Activated T-helper 9 cell treated with anti-CD3 and anti-CD28 coated beads, Interleukin-2, amount 50 U/mL, for 16 hours (primary cell): ENCODE measurements around the gene UBE2K.
"Not testable (repeated sequence)": the region's sequence is repeated elsewhere in the genome, so short reads cannot be mapped to it uniquely, and the experiment has no call there.

Experiments
- DNase-seq: peaks from one replicate; pipeline ENCODE4 v3.0.0-alpha.2; 2020; ENCODE audit warnings: low read depth

The UBE2K gene

DNA sequence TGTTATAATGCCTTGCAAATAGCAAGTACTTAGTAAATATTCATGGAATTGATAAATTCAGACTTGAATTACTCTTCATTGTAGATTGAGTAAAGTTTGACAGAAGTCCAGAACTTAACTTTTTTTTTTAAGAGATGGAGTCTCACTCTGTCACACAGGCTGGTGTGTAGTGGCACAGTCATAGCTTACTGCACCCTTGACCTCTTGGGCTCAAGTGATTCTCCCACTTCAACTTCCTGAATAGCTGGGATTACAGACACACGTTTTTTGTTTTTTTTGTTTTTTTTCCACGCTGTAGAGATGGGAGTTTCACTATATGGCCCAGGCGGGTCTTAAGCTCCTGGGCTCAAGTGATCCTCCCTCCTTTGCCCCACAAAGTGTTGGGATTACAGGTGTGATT, 32.1 kb downstream of the UBE2K start:
- DNase-seq = no peak

DNA sequence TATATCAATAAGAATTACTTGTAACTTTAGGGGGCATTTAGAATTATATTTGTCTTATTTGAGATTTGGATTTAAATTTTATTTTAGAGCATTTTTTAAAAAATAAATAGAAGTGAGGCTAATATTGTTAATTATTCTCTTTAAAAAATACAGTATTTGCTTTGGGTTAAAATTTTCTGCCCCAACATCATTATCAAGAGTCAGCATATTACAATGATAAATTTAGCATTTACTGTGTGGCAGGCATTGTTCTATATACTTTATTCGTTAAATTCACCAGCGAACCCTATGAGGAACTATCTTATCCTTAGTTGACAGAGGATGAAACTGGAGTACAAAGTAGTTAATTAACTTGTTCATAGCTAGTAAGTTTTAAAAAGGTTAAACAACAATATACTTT, 34.0 kb downstream of the UBE2K start:
- no peak for DNase-seq

DNA sequence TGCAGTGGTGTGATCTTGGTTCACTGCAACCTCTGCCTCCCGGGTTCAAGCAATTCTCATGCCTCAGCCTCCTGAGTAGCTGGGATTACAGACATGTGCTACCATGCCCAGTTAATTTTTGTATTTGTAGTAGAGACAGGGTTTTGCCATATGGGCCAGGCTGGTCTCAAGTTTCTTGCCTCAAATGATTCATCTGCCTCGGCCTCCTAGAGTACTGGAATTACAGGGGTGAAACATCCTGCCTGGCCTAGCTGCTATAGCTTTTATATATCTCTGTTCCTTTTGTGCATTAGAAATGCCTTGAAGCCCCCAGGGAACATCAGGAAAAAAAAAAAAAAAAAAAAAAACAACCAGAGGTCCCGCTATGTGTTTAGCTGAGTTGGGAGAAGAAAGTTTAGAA, 34.8 kb downstream of the UBE2K start:
- no peak for DNase-seq

DNA sequence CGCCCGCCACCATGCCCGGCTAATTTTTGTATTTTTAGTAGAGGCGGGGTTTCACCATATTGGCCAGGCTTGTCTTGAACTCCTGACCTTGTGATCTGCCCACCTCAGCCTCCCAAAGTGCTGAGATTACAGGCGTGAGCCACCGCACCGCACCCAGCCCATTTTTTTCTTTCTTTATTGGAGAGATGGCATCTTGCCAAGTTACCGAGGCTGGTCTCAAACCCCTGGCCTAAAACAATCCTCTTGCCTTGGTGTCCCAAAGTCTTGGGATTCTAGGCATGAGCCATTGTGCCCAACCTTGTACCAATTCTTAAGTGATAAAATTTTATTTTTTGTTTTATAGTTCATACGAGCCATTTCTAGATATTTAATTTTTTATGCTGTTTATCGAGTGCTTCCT, 41.7 kb downstream of the UBE2K start:
- not testable (repeated sequence) for DNase-seq

DNA sequence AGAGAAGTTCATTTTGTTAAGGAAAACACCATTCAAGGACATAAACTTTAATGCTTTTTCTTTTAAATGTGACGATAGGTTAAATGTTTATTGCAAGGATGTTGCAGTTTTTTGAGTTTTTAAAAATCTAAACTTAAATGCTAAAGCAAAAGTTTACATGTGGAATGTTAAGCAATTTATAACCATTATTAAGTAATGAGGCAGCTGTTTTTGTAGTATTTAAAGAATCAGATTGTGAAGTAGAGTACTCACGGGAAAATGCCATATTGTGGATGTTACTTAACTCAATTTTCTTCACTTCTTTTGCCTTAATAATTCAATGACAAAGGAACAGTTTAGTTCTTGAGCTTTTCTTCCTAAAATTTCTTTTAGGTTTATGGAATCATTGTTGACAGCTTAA, 43.5 kb downstream of the UBE2K start:
- no peak for DNase-seq

DNA sequence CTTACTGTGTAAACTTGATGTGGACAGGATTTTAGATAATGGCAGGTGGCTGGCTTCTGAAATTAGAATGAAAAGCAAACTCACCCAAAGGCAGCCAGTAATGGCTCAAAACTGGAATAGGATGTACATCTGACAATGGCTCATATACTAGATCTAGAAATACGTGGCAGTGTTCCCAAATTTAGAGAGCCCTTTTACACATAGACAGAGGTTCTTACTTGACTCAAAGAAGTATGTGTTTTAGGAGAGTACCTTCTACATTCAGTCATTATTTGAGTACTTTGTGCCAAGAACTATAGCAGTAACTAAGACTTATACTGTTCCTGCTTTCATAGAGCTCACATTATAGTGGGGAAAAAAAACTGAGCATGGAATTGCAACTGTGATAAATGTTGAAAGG, 48.0 kb downstream of the UBE2K start:
- no peak for DNase-seq

DNA sequence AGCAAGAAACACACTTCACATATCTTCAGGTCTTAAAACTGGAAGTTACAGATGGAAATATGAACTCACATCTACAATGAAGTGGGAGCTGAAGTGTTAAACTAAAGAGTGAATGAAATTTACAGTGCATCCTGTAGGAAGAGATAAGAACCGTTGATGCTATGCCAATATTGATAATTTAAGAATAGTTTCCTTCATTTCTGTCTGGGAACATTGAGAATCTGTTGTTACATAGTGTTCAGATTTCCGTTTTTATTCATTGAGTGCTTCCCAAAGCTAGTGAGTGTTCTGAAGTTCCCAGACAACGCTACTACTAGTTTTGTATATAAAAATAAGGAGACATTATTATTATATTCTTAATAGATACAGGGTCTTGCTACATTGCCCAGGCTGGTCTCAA, 52.3 kb downstream of the UBE2K start:
- DNase-seq = no peak

GRCh38 chr4:39754309-39754708, 56.4 kb downstream of the UBE2K start:
- DNase-seq = no peak

- DNase-seq = no peak
These were observed 58.2 kb downstream of the UBE2K start for GRCh38 chr4:39756159-39756558.

DNA sequence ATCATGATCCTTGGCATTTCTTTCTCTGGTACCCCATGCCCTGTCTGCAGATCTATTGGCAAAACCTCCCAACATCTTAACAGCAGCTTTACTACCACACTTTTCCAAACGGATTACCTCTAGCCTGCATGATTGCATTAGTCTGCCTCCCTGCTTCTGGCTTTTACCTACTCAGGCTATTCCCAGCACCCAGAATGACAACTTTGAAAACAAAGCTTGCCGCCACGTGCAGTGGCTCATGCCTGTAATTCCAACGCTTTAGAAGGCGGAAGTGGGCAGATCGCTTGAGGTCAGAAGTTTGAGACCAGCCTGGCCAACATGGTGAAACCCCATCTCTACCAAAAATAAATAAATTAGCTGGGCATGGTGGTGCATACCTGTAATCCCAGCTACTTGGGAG, 60.2 kb downstream of the UBE2K start:
- no peak for DNase-seq

- DNase-seq = no peak
These were observed 61.6 kb downstream of the UBE2K start for GRCh38 chr4:39759569-39759968.

GRCh38 chr4:39761005-39761667, 63.2 kb downstream of the UBE2K start:
- no peak for DNase-seq

DNA sequence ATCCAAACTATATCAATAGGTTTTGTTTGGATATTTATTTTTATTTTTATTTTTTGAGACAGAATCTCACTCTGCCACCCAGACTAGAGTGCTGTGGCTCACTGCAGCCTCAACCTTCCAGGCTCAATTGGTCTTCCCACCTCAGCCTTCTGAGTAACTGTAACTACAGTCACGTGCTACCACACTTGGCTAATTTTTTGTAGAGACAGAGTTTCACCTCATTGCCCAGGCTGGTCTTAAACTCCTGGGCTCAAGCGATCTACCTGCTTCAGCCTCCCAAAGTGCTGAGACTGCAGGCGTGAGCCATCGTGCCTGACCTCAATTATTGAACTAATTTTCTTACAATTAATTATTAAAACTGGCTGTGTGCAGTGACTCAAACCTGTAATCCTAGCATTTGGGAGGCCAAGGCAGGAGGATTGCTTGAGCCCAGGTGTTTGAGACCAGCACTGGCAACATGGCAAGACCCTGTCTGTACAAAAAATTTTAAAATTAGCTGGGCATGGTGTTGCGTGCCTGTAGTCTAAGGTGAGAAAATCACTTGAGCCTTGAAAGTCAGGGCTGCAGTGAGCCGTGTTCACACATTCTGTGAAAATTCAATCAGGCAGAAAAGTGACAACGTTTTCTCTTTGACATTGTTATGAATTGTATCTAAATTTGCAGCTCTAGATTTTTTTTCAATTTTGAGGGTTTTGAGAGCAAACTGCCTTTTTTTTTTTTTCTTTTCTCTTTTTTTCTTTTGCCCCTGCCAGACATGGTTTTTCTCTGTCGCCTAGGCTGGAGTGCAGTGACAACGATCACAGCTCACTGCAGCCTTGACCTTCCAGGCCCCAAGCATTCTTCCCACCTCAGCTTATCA, 66.0 kb downstream of the UBE2K start:
- no peak for DNase-seq

DNA sequence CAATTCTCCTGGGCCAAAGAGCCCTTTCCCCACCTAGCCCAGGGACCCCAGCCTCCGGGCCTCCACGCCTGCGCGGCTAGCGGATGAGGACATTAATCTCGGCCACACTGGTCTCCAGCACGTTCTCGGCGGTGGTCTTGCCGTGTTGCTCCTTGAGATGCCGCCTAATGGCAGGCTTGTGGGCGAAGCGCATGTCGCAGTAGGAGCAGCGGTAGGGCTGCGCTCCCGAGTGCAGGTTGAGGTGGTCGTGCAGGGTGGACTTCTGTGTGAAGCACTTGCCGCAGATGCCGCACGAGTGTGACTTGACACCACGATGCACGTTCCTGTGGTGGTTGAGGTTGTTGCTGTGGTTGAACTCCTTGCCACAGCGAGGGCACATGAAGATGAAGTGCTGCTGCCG, 72.1 kb downstream of the UBE2K start:
- no peak for DNase-seq

- no peak for DNase-seq
These were observed 72.5 kb downstream of the UBE2K start for GRCh38 chr4:39770471-39770870.

GRCh38 chr4:39770969-39771724, 73.2 kb downstream of the UBE2K start:
- DNase-seq = no peak

DNA sequence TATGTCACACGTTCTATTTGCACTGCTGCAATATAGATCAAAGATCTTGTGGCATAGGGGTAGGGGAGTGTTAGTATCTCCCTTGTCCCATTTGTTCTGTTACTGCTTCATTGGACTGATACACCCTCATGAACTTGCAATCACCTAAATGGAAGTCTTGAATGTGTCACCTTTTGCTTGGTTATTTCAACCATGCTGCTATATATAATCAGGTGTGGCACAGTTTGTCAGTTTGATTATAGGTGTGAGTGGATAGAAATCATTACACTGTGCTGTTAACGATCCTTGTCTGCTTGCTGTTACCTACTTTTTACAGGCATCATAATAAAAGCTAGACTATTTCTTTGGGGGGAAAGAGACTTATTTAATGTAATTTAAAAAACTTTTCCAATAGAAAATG, 84.1 kb downstream of the UBE2K start:
- DNase-seq = not testable (repeated sequence)

DNA sequence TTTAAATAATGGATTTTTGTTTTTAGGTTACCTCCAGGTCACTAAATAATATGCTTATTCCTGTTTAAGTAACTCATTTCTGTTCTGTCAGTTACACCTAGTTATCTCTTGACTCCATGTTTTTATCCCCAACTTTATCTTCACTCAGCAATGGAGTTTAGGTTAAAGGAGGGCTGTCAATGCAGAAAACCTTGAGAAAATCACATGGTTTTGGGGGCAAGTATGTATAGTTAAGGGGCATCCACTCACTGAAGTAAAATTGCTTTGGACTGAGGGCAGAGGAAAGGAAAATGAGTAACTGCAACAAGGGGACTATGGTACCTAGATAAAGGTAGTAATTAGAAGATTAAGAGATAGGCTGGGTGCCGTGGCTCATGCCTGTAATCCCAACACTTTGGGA, 87.1 kb downstream of the UBE2K start:
- no peak for DNase-seq

DNA sequence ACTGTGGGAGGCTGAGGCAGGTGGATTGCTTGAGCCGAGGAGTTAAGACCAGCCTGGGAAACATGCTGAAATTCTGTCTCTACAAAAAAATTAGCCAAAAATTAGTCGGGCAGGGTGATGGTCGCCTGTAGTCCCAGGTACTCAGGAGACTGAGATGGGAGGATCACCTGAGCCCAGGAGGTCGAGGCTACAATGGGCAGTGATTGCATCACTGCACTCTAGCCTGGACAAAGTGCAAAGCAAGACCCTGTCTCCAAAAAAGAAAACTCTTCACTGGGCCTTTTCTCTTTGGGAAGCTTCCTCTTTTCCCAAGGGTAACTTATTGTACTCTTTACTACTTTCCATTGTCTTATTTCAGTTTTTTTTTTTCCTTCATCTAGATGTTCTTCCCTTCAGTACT, 88.9 kb downstream of the UBE2K start:
- no peak for DNase-seq

GRCh38 chr4:39792128-39792527, 94.2 kb downstream of the UBE2K start:
- no peak for DNase-seq

- no peak for DNase-seq
These were observed 94.6 kb downstream of the UBE2K start for GRCh38 chr4:39792529-39792928.

DNA sequence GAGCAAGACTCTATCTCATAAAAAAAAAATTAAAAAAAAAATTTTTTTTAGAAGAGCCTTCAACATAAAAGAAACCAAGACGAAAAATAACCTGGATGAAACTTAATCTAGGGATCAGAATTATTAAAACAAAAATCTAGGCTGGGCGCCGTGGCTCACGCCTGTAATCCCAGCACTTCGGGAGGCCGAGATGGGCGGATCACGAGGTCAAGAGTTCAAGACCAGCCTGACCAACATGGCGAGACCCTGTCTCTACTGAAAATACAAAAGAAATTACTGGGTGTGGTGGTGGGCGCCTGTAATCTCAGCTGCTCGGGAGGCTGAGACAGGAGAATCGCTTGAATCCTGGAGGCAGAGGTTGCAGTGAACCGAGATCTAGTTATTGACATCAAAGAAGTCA, 95.0 kb downstream of the UBE2K start:
- DNase-seq = not testable (repeated sequence)

- no peak for DNase-seq
These were observed 104.1 kb downstream of the UBE2K start for GRCh38 chr4:39802005-39802404.
